Activated naive CD4-positive, alpha-beta T cell treated with Interleukin-2 at 50 U/mL for 16 hours (primary cell): ENCODE measurements around the gene TRMT1L.

ENCODE experiments used
- DNase-seq: peaks from one replicate; pipeline ENCODE4 v3.0.0-alpha.2; 2020

Gene TRMT1L

DNA sequence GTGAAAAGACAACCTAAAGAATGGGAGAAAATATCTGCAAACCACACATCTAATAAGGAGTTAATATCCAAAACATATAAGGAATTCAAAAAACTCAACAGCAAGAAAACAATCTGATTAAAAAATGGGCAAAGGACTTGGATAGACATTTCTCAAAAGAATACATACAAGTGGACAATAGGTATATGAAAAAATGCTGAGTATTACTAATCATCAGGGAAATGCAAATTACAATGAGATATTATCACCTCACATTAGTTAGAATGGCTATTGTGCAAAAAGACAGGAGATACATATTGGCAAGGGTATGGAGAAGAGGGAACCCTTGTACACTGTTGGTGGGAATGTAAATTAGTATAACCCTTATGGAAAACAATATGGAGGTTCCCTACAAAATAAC lies 44.9 kb downstream of the TRMT1L start:
- no peak for DNase-seq

DNA sequence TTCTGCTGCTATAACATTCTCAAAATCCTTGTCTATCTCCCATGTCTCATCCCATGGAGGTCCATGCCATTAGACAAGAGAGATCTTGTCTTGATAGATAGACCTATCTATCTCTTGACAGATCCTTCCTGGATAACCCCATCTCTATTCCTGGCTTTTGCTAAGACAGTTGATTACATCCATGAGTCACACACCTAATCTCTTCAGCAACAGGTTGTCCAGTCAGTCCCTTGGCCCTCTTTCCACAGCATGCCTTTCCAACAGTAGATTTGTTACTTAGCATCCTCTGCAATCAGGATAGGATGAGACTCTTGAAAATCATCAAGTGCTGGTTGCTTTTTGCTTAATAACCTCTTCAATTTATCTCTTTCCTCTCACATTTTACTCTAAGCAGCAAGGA lies 46.6 kb downstream of the TRMT1L start:
- DNase-seq, result no peak

DNA sequence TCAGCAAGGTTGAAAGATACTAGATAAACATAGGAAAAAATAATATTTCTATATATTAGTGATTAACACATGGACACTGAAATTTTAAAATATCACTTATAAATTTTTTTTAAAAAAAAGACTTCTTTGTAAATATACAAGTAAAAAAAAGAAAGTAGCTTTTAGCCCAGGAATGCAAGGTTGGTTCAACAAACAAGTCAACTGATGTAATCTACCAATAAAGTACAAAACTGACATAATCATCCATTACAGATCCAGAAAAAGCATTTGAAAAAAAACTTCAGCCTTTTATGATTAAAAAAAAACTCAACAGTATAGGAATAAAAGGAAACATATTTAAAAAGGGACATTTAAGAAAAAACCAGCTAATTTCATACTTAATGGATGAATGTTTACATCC lies 48.4 kb downstream of the TRMT1L start:
- no peak for DNase-seq

DNA sequence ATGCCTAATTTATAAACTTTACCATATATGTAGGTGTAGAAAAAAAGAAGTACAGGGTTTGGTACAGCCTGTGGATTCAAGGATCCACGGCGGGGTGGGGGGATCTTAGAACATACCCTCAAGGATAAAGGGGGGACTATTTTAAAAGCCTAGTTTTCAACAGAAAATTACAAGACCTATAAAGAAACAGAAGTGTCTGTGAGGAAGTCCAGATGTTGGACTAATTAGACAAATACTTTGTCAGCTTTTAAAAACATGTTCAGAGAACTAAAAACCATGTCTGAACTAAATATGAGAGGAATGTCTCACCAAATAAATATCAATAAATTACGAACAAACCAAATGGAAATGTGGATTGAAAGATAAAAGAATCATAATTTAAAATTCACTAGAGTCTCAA lies 51.6 kb downstream of the TRMT1L start:
- DNase-seq, result no peak

DNA sequence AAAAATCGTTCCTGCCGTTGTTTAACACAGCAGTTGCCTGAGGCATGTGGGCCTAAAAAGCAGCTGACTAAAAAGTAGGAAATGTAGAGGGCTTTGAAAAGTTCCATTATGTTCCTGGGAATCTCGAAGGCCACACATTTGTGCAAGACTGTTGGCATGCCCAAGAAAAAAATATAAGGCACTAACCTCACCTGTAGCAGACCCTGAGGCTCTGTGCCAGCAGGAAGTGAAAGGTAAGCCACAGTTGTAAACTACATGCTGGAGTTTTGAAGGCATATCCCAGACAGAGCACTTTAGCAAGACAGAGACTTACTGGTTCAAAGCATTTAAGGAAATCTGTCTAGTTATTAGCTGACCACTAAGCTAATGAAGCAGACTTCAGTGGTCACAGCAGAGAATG lies 52.7 kb downstream of the TRMT1L start:
- no peak for DNase-seq

DNA sequence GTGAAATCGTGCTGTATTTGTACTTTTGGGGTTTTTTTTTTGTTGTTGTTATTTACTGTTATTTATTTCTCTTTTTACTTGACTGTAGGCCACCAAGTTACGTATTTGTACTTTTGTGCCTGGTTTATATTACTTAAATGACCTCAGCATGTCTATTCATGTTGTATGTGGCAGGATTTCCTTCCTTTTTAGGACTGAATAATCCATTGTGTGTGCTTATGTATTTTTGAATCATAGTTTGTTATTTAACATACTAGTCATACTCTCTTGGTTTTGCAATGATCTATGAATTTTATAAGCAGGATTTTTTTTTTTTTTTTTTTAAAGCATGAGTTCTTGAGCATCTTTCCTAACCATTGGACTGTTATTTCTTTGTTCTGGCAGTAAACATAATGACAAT lies 60.2 kb downstream of the TRMT1L start:
- DNase-seq, result no peak

DNA sequence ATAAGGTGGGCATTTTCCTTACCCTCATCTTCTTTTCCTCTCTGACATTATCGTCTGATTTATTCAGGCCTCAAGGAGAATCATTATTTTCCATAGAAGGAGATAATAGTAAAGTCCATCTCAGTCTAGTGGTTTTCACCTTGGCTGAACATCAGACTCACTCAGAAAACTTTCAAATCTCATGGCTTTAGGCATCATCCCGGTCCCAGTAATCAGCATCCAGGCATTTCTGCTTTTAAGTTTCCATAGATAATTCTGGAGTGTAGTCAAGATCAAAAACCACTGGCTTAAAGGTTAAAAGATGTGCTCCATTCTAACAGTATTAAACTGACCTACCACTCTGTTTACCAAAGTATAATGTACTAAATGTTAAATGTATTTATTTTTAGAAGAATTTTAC lies 62.0 kb downstream of the TRMT1L start:
- no peak for DNase-seq

DNA sequence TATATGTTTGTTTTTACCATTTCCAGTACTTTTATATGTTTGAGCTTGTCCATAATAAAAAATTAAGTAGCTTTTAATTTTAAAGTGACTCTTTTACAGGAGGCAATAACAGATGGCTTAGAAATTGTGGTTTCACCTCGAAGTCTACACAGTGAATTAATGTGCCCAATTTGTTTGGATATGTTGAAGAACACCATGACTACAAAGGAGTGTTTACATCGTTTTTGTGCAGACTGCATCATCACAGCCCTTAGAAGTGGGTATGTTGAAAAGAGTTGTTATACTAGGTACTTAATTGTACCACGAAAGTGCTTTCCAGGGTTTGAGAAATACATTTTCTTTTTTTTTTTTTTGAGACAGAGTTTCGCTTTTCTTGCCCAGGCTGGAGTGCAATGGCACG lies 65.3 kb downstream of the TRMT1L start:
- no peak for DNase-seq

DNA sequence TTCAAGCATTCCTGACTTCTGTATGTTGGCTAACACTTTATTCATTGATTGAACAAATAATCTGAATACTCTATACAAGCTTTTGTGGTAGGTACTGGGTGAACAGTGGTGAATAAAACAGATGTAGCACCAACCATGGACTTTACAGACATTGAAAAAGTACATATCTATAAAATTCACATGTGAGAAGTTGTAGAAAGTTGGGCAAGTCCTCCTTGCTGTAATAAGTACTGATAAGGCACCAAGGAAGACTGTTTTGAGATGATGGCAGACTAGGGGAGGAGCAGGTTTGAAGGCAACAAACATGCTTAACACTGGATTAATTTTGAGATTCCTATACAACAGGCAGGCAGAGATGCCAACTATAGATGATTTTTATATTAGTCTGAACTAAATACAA lies 69.0 kb downstream of the TRMT1L start:
- no peak for DNase-seq

DNA sequence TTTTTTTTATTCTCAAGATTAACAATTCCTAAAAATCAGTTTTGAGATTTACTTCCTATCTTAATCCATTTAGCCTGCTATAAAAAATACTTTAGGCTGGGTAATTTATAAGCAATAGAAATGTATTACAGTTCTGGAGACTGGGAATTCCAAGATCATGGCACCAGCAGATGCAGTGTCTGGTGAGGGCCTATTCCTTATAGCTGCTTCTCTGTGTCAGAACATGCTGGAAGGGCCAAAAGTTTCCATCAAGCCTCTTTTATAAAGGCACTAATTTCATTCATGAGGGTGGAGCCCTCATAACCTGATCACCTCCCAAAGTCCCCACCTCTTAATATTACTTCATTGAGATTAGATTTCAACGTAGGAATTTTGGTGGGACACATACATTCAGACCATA lies 69.7 kb downstream of the TRMT1L start:
- DNase-seq, result no peak

DNA sequence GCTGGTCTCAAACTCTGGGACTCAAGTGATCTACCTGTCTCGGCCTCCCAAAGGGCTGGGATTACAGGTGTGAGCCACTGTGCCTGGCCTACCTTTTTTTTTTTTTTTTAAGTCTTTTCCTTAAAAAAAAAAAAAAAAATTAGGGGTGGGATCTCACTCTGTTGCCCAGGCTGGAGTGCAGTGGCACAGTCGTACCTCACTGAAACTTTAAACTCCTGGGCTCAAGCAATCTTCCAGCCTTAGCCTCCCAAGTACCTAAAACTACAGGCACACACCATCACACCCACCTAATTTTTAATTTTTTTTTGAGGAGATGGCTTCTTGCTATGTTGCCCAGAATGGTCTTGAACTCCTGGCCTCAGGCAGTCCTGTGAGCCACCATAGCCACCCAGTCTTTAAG lies 72.9 kb downstream of the TRMT1L start:
- no peak for DNase-seq

DNA sequence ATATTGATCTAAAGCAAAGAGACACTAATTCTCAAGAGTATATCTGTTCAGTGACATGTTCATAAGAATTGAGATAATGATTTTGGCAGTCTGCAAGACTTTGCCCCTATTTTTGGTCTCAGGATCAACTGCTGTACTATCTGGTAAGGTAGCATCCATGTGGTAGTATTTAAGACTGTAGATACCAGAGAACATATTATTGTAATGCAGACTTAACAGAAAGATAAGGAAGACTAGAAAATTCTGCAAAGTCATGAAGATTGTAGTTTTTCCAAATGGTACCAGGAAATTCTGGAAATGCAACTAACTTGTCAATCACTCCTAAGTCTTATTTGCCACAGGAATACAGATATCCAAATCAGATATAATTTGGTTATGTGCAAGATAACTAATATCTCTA lies 76.3 kb downstream of the TRMT1L start:
- DNase-seq, result no peak

DNA sequence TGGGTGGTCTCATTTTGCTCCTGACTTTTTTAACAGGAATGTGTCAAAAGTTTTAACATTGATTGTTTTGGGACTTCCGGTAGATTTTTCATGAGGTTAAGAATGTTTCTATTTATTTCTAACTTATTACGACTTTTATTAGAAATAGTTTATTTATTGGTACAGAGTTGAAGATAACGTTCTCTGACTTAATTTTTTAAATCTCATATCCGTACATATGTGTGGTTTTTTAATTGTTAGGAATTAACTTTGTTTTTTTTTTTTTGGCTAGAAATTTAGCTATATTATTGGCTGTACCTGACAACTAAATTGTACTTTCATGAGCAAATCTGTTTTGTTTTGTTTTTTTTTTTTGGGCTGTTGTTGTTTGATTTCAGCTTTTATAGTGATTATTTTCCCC lies 79.4 kb downstream of the TRMT1L start:
- no peak for DNase-seq

DNA sequence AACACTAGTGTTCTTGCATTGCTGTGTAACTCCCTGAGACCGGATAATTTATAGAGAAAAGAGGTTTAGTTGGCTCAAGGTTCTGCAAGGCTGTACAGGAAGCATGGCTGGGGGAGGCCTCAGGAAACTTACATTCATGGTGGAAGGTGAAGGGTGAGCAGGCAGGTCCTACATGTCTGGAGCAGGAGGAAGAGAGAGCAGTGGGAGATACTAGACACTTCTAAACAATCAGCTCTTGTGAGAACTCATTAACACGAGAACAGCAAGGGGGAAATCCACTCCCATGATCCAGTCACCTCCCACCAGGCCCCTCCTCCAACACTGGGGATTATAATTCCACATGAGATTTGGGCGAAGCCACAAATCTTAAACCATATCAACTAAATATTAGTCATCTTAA lies 81.3 kb downstream of the TRMT1L start:
- no peak for DNase-seq

DNA sequence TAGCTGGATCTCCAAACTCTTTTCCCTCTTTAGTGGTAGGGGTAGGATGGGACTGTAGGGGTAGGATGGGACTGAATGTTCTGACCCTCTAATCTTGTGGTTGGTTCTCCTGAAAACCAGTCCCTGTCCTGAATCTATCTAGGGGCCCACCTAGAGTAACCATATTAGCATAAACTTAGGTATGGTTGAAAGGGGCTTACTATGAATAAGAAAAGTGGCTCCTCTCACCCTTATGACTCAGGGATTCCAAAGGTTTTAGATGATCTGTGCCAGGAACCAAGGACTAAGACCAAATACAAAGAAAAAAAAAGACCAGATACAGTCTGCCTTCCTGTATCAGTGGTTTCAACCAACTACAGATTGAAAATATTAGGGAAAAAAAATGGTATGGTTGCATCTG lies 82.4 kb downstream of the TRMT1L start:
- no peak for DNase-seq

DNA sequence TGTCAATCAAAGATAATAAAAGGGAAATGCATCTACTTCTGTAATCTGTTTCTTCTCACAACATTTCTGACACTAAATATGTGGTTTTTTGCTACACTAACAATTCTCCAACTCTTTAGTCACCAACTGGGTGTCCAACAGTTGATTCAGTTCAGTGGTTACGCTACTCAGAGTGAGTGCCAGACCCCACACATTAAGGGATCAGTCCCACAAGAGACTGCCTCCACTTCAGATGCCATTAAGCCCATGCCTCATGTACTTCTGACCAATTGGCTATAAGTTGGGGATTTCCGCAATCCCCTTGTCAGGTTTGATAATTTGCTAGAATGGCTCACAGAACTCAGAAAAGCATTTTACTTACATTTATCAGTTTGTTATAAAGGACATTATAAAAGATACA lies 83.0 kb downstream of the TRMT1L start:
- no peak for DNase-seq

DNA sequence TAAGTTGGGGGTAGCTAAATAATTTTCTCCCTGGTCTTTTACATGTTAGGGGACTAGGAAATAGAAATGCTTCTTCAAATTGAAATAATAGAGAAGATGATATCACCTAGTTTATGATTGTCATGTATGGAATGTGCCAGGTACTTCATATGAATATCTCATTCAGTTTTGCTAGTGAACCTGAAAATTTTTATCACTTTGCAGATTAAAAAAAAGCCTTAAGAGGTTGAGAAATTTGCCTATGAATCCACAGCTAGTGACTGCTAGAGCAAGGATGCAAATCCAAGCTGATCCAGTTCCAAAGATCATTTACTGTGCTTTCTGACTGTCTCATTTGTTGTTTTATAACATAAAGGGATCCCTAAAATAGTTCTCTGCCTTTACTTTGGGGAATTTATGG lies 86.7 kb downstream of the TRMT1L start:
- no peak for DNase-seq

DNA sequence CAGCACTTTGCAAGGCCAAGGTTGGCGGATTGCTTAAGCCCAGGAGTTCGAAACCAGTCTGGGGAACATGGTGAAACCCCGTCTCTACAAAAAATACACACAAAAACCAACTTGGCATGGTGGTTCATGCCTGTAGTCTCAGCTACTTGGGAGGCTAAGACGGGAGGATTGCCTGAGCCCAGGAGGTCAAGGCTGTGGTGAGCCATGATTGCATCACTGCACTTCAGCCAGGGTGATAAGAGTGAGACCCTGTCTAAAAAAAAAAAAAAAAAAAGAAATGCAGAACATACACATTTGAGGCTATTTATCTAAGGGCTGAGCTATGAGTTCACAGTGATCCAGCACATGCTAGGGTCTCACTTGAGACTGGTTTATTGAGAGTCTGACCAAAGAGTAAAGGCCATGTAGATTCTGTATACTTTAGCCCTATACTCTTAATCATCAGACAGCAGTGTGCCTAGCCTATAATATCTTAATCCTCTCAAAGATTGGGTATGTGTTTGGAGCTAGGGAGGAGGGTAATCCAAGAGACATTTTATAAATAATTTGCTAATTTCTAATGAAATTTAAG lies 87.5 kb downstream of the TRMT1L start:
- DNase-seq, result no peak

DNA sequence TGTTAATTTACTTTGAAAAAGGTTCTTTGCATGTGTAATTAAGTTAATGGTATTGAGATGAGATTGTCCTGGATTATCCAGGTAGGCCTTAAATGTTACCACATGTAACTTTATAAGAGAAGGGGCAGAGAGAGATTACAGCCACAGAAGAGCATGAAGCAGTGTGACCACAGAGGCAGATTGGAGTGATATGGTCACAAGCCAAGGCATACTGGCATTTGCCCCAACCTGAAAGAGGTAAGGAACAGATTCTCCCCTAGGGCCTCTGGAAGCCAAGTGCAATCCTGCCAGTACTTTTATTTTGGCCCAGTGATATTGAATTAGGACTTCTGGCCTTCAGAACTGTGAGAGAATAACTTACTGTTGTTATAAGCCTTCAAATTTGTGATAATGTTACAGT lies 88.4 kb downstream of the TRMT1L start:
- no peak for DNase-seq
